Common myeloid progenitor, CD34-positive (primary cell): Measurements from ENCODE around the gene ZNF362.

Experiments used
- CTCF ChIA-PET: fragments of 350-600 bp; sonication (Branson Sonifier 250); formaldehyde crosslinking; loops from one replicate; lab custom pipeline; 2021; ENCODE audit warnings: antibody characterized with exemption; lab: Charles Lee
- POLR2A ChIA-PET: fragments of 350-600 bp; sonication (Branson Sonifier 250); formaldehyde crosslinking; loops from one replicate; lab custom pipeline; 2021; ENCODE audit warnings: antibody characterized with exemption; lab: Charles Lee
- DNase-seq, 3 donors: peaks; one replicate each; pipeline versions ENCODE4 v3.0.0 to v3.0.0-alpha.2; 2013
- H3K27ac ChIP-seq, 2 experiments: 1 replicate in 1 of 2; 2 replicates in 1 of 2; pipeline ENCODE4 v1.7.0; 2013; ENCODE audit warnings: inconsistent platforms in 2 of 2, low read length in 2 of 2, mild to moderate bottlenecking in 2 of 2, low read depth in 1 of 2, moderate library complexity in 1 of 2; ENCODE audit not compliant: severe bottlenecking in 2 of 2, insufficient read depth in 1 of 2, poor library complexity in 1 of 2
- H3K27me3 ChIP-seq, 5 experiments: replicated peaks in 2 of 5; 1 replicate in 3 of 5; 2 replicates in 2 of 5; pipeline versions ENCODE4 v1.6.1 to v1.7.0; 2013; ENCODE audit warnings: low read length in 4 of 5, mild to moderate bottlenecking in 2 of 5, moderate library complexity in 2 of 5, inconsistent platforms in 1 of 5; ENCODE audit not compliant: insufficient read depth in 5 of 5, control insufficient read depth in 4 of 5
- H3K36me3 ChIP-seq, 4 experiments: 1 replicate in 2 of 4; 2 replicates in 2 of 4; pipeline versions ENCODE4 v1.6.1 to v1.7.0; 2013; ENCODE audit warnings: low read length in 3 of 4, control low read depth in 1 of 4, mild to moderate bottlenecking in 1 of 4; ENCODE audit not compliant: control insufficient read depth in 4 of 4, insufficient read depth in 4 of 4
- H3K4me1 ChIP-seq, 4 experiments: 1 replicate in 3 of 4; 2 replicates in 1 of 4; pipeline versions ENCODE4 v1.6.1 to v1.7.1; 2013; ENCODE audit warnings: low read length in 3 of 4, mild to moderate bottlenecking in 3 of 4, control low read depth in 1 of 4, inconsistent platforms in 1 of 4, moderate library complexity in 1 of 4; ENCODE audit not compliant: control insufficient read depth in 4 of 4, insufficient read depth in 4 of 4; ENCODE audit errors: control extremely low read depth in 1 of 4
- H3K4me3 ChIP-seq, 7 experiments: 1 replicate in 4 of 7; 2 replicates in 3 of 7; pipeline versions ENCODE4 v1.5.1 to v1.7.0; 2013; ENCODE audit warnings: mild to moderate bottlenecking in 7 of 7, low read length in 6 of 7, moderate library complexity in 6 of 7, inconsistent platforms in 2 of 7, low read depth in 2 of 7, control low read depth in 1 of 7; ENCODE audit not compliant: insufficient read depth in 4 of 7, control insufficient read depth in 1 of 7; ENCODE audit errors: extremely low read depth in 1 of 7
- H3K9me3 ChIP-seq, 5 experiments: 1 replicate in 4 of 5; 2 replicates in 1 of 5; pipeline versions ENCODE4 v1.6.1 to v1.7.1; 2013; ENCODE audit warnings: low read length in 4 of 5, mild to moderate bottlenecking in 2 of 5, inconsistent platforms in 1 of 5, low read depth in 1 of 5, moderate library complexity in 1 of 5; ENCODE audit not compliant: control insufficient read depth in 4 of 5, insufficient read depth in 2 of 5; ENCODE audit errors: control extremely low read depth in 1 of 5
- WGBS: methylation state at CpG from one replicate; pipeline ENCODE4 v1.1.5; 2013; ENCODE audit not compliant: insufficient coverage; 5-methylcytosine and 5-hydroxymethylcytosine counted together

Gene ZNF362

DNA sequence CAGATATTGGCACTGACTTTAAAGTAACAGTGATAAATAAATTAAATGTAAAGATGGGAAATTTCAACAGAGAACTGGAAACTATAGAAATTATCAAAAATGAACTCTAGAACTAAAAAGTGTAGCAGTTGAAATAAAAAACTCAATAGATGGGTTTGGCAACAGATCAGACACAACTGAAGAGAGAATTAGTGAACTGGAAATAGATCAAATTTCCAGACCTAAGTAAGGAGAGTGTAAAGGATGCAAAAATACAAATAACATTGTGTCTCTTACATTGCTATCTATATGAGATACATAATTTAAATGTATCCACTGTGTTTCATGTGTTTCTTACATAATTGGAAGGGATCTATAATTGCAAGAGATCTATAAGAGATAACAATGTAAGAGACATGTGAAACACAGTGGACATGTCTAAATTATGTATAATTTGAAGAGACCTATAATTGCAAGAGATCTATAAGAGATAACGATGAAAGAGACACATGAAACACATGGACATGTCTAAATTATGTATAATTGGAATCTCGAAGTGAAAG, 32.1 kb upstream of the ZNF362 start:
- ChIA-PET POLR2A (no interaction called here), CTCF (no interaction called here)
- Histone ChIP-seq H3K27ac (no peak overlapping the region), H3K27me3 (peaks cover 0 to 3% (median 0%) of the 10 kb centered on the region in 5 experiments), H3K4me1 (no peaks in the 10 kb centered on the region), H3K4me3 (no peak overlapping the region), H3K36me3 (no peaks in the 10 kb centered on the region), H3K9me3 (peaks cover 0 to 9% (median 6%) of the 10 kb centered on the region in 5 experiments)
- WGBS = 86% methylated on average over 1 of the region's 2 CpGs
- no peak for DNase-seq

DNA sequence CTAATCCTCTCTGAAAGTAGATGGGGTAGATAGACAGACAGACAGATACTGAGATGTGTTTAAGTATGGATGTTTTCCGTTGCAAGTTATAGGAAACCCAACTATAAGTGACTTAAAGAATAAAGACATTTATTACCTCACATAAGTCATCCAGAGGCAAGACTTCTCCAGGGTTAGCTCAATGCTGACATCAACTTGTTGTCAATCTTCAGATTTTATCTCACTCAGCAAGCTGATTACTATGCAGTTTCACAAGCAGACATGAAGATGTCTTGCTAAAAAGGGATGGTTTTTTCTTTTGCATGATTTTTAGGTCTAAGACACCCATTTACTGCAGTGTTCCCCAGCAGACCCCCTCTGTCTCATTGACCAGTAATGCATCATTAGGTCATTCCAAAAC, 30.7 kb upstream of the ZNF362 start:
- no peaks in the 10 kb centered on the region for H3K4me1 ChIP-seq
- peaks cover 0 to 3% (median 0%) of the 10 kb centered on the region in 5 experiments for H3K27me3 ChIP-seq
- CTCF ChIA-PET = interaction anchor here (1.0 kb wide), 1 partner anchor 11 kb away, joined by 4 read pairs; no protein-coding TSS in a partner anchor
- H3K4me3 ChIP-seq = no peak overlapping the region
- H3K9me3 ChIP-seq = peaks cover 0 to 9% (median 6%) of the 10 kb centered on the region in 5 experiments
- no peaks in the 10 kb centered on the region for H3K36me3 ChIP-seq
- no CpG with 5 or more reads among the region's 1 CpG for WGBS
- POLR2A ChIA-PET = no interaction called here
- no peak overlapping the region for H3K27ac ChIP-seq
- DNase-seq = no peak

DNA sequence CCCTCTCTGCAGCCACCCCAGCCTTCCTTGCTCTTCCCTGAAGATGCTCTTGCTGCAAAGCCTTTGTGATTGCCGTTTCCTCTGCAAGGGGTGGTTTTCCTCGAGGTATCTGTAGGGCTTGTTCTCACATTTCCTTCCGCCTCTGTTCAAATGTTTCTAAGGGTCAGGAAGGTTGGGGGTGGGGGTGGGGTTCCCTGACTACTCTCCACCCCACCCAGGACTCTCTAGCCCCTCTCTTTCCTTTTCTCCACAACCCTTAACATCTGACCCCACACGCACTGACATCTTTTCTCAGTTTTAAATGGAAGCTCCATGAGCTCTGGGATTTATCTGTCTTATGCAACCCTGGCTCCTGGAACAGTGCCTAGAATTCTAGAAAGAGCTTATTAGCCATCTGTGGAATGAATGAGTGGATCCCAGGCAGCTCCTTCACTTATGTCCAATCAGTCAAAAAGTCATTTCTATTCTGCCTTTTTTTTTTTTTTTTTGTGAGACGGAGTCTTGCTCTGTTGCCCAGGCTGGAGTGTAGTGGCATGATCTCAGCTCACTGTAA, 27.3 kb upstream of the ZNF362 start:
- H3K9me3 ChIP-seq = peaks cover 0 to 8% (median 4%) of the 10 kb centered on the region in 5 experiments
- no peaks in the 10 kb centered on the region for H3K4me1 ChIP-seq
- POLR2A ChIA-PET = no interaction called here
- WGBS = 55% methylated on average over 1 of the region's 5 CpGs
- DNase-seq = no peak
- CTCF ChIA-PET = interaction anchor here (1.5 kb wide), 1 partner anchor 226 kb away, joined by 3 read pairs; no protein-coding TSS in a partner anchor
- no peaks in the 10 kb centered on the region for H3K36me3 ChIP-seq
- H3K27me3 ChIP-seq = peaks cover 0 to 3% (median 0%) of the 10 kb centered on the region in 5 experiments
- H3K4me3 ChIP-seq = no peak overlapping the region
- H3K27ac ChIP-seq = no peak overlapping the region

DNA sequence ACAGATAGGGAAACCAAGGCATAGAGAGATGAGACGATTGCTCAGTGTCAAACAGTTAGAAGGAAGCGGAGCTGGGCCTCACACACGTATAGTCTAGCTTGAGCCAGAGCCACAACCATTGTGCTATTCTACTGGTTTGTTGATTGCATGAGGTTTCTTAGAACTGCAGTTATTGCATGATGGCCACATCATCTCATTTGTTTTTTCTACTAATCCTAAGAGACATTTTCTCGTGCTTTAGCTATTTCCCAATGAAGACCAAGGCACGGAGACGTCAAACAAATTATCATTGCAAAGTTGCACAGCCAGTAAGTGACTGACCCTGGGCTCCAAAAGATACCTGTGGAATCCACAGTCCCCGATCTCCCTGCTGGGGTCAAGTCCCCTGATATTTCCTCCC, 25.1 kb upstream of the ZNF362 start:
- H3K27ac ChIP-seq = no peak overlapping the region
- WGBS = 92% methylated on average over 6 of the region's 7 CpGs
- ChIA-PET POLR2A (no interaction called here), CTCF (no interaction called here)
- no peak overlapping the region for H3K4me3 ChIP-seq
- no peaks in the 10 kb centered on the region for H3K9me3 ChIP-seq
- H3K27me3 ChIP-seq = peaks cover 0 to 3% (median 0%) of the 10 kb centered on the region in 5 experiments
- H3K4me1 ChIP-seq = peaks cover 0 to 5% (median 2%) of the 10 kb centered on the region in 4 experiments
- no peak for DNase-seq
- H3K36me3 ChIP-seq = no peaks in the 10 kb centered on the region

DNA sequence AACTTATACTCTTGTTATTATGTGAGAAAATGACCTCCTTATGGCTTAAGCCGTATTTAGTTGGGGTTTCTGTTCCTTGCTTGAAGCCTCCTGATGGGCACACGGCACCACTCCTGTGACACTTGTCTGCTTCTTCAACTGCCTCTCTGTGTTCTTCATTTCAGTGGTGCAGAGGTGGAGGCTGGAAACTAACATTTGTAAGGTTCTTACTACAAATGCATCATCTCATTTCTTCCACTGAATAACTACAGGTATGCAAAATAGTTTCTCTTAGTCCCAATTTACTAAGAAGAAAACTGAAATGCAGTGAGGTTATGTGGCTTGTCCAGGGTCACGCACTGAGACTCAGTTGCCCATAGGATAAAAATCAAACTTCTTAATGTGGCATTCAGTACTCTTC, 23.6 kb upstream of the ZNF362 start:
- Histone ChIP-seq H3K4me1 (peaks cover 0 to 5% (median 2%) of the 10 kb centered on the region in 4 experiments), H3K4me3 (no peak overlapping the region), H3K27ac (no peak overlapping the region), H3K9me3 (no peaks in the 10 kb centered on the region), H3K36me3 (no peaks in the 10 kb centered on the region), H3K27me3 (no peaks in the 10 kb centered on the region)
- CTCF ChIA-PET = no interaction called here
- WGBS = 20% methylated on average over 1 of the region's 3 CpGs
- no peak for DNase-seq
- POLR2A ChIA-PET = no interaction called here

DNA sequence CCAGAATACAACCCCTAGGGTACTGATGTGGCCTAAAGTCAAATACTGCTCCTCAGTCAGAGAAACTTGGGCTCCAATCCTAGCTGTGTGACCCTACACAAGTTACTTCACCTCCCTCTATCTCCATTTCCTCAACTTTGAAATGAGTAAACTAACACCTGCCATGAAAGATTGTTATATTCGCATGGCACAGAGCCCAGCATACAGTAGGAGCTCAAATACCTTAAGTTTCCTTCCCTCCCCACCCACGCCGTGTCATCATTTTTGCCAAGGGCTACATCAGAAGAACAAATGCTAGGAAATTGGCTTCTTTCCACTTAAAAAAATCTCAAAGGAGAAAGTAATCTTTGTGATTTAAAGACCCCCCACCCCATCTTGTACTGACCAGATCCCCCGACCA, 22.2 kb upstream of the ZNF362 start:
- Histone ChIP-seq H3K4me1 (peaks cover 0 to 5% (median 2%) of the 10 kb centered on the region in 4 experiments), H3K4me3 (no peak overlapping the region), H3K27ac (no peak overlapping the region), H3K36me3 (no peaks in the 10 kb centered on the region), H3K27me3 (no peaks in the 10 kb centered on the region), H3K9me3 (no peaks in the 10 kb centered on the region)
- CTCF ChIA-PET = interaction anchor here (0.6 kb wide), 1 partner anchor 445 kb away, joined by 3 read pairs; no protein-coding TSS in a partner anchor
- DNase-seq = no peak
- WGBS = 73% methylated on average over 3 of the region's 4 CpGs
- POLR2A ChIA-PET = no interaction called here

DNA sequence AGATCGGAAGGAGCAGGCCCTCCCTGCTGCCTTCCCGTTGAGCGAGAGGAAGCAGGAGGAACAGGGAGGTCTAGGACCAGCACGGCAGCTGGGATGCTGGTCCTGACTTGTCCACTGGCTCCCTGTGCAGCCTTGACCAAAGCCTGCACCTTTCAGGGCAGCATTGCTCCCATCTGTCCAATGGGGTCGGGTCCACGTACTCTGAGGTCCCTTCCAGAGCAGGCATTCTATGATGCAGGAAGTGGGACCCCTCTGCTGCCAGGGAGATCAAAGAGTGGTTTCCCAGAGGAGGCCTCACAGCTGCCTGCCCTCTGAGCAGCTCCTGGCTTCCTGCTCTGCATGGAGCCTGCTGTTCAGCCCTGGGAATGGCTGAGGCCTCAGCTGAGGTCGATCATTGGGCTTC, 21.7 kb upstream of the ZNF362 start:
- no peak for DNase-seq
- CTCF ChIA-PET = interaction anchor here (0.6 kb wide), 1 partner anchor 445 kb away, joined by 3 read pairs; no protein-coding TSS in a partner anchor
- 42% methylated on average over 6 of the region's 7 CpGs for WGBS
- peaks cover 0 to 5% (median 2%) of the 10 kb centered on the region in 4 experiments for H3K4me1 ChIP-seq
- no peak overlapping the region for H3K4me3 ChIP-seq
- POLR2A ChIA-PET = no interaction called here
- H3K9me3 ChIP-seq = no peaks in the 10 kb centered on the region
- no peak overlapping the region for H3K27ac ChIP-seq
- H3K36me3 ChIP-seq = no peaks in the 10 kb centered on the region
- H3K27me3 ChIP-seq = no peaks in the 10 kb centered on the region
